Endometrium (tissue), 2 donors: Measurements from ENCODE around the gene ME3.

Source experiments
- FAIRE-seq: peaks from 2 replicates; lab custom pipeline; 2012; peaks lifted over from hg19 to GRCh38; lab: Jason Lieb, UNC
- donor health status: control.
- donor health status: control.

ME3 gene

DNA sequence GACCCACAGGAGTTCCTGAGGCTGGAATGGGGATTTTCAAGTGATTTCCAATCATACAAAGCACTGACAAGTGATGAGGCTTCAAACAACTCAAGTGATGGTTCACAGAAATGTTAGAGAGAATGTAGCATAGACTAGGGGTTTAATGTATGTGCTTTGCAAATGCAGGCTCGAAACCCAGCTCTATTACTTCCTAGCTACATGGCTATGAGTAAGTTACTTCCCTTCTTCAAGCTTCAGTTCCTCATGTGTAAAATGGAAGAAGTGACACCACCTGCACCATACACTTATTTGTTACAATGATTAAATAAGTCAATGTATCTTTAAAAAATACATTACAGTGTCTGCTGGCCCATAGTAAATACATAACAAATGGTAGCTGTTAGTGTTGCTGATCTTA is 158.0 kb downstream of the ME3 start:
- no peak for FAIRE-seq

DNA sequence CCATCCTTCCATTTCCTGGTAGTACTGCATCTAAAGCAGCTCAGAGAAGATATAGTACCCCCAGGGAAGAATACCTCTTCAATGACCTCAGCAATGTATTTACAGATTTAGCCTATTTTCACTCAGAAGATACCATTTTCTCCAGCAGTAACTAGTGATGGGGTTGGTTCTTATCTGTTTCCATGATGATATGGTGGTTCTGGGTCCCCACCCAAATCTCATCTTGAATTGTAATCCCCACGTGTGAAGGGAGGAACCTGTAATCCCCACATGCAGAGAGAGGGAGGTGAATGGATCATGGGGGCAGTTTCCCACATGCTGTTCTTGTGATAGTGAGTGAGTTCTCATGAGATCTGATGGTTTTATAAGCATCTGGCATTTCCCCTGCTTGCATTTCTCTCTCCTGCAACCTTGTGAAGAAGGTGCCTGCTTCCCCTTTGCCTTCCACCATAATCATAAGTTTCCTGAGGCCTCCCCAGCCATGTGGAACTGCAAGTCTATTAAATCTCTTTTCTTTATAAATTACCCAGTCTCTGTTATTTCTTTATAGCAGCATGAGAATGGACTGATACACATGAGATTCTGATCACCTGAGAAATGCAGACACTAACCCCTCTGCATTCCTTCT is 158.6 kb downstream of the ME3 start:
- no peak for FAIRE-seq

DNA sequence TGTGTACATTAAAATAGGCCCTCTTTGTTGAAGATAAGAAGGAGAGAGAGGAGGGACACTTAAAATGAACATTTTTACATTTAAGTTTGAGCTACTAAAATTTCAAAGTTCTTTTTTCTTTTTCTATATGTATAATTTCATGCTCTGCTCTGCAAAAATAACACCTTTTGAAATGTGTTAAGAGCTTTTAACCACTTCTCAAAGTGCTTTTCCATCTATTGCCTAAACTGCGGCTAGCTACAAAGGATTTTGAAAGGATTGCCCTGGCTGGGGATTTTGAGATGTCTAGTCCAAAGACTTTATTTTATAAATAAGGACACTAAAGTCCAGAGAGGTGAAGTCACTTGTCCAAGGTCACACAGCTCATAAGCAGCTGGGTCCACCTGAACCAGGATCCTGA is 159.3 kb downstream of the ME3 start:
- FAIRE-seq, result no peak

DNA sequence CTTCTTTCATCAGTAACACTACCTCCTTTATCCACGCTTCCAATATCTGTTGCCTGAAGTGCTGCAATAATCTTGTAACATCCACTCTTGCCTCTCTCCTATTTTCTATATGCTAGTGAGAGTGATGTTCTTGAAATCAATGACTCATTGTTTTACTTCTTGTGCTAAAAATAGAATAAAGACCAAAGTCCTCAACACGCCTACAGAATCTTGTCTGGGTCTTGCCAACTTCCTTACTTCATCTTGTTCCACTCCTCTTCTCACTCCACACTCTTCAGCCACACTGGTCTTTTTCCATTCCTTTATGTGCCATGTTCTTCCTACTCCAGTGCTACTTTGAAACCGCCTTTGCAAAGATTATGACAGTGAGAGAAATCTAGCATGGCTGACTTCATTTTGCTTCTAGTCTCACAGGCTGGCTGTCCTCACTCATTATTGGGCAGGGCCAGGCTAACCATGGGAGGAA is 161.3 kb downstream of the ME3 start:
- no peak for FAIRE-seq

DNA sequence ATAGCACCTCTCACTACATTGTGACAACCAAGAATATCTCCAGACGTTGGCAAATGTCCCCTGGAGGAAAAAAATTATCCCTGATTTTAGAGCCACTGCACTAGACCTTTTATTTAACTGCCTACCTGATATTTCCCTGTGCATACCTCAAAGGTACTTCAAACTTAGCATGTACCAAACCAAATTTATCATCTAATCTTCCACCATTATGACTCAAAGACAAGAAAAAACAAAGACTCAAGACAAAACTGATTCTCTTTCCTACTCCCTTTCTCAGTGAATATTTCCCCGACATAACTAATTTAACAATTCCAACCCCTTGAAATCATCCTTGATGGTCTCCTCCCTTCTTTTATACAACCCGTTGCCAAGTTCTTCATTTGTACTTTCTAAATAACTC is 161.7 kb downstream of the ME3 start:
- FAIRE-seq, result no peak

DNA sequence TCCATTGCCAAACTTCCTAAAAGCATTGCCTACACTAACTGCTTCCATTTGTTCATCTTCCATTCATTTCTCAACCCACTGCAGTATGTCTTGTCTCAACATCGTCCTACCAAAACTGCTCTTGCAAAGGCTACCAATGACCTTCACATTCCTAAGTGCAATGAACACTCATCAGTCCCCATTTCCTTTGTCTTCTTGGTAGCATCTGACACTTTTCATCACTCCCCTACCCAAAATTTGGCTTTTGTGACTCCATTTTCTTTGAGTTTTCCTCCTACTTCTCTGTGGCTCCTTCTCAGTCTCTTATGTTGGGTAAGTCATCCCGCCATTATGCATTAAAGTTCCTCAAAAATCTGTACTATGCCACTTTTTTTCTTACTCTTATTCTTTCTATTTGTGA is 162.3 kb downstream of the ME3 start:
- FAIRE-seq, result no peak

DNA sequence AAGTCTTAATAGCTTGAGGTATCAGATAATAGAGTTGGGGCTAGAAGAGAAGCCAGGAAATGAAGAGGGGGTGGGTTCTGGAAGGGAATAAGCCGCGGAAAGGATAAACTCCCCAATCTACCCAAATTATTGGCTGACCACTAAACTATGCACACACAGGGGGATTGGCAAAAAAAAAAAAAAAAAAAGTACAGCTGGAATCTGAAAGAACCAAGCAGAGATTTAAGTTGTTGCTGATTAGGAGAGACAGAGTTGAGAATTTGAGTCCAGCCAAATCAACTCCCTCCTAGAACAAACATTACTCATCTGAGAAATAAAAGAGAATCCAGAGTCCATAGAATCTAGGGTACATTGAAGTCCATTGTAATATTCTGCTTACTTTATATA is 162.8 kb downstream of the ME3 start:
- no peak for FAIRE-seq

DNA sequence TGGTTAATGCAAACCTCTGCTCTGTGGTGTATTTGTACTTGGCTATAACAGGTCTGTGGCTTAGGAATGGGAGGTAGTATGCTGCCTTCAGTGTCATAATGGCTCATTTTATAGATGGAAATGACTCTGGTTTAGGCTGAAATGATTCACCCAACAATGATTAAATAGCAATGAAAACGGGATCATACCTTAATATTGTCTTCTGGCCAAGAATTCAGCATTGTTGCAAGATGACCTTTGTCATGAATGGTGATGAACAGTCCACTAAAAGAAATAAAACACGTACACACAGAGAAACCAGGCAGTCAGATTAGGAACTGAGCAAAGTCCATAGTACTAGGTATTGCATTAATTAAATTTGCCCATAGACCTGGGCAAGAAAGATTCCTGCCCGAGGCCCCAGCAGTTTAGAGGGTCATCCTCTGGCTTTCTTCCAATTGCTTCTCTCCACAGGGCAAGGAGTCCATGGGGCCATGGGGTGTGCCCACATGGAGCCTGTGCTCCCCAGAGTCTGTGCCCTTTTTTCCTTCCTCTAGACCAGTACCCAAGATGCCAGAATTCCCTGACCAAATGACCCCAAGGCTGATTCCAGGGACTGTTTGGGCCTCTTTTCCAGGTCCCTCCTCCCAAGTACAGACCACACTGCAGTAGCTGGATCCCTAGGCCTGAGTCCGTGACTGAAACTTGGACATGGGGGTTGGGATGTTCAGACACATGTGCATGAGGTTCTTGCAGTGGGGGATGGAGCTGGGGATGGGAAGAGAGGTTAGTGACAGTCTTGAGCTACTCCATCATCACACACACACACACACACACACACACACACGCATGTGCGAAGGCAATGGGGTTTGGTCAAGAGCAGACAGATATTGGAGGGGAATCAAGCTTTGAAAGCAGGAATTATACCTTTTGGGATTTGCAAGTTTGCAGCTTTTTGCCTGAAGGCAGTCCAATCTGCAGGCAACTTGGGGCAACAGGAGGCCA is 163.5 kb downstream of the ME3 start:
- no peak for FAIRE-seq

DNA sequence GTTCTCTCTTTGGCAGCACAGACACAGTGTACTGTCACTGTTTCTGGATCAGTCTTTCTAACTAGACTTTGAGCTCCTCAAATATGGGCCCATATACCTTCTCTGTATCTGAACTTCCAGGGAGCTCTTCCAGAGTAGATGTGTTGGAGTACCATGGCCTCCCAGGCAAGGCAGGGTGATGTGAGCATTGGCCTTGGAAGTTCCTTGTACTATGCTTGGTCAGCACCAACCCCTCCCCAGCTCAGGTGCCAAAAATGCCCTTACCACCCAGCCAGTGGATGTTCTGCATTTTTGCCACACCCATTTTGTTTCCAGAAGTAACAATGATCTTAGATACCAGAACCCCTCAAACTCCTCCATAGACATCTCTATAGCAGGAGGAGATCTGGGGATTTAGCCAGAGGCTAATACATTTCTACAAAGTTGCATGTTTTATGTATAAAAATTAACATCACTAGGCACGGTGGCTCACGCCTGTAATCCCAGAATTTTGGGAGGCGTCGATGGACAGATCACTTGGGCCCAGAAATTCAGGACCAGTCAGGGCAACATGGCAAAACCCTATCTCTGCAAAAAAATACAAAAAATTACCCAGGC is 165.1 kb downstream of the ME3 start:
- FAIRE-seq, result no peak

DNA sequence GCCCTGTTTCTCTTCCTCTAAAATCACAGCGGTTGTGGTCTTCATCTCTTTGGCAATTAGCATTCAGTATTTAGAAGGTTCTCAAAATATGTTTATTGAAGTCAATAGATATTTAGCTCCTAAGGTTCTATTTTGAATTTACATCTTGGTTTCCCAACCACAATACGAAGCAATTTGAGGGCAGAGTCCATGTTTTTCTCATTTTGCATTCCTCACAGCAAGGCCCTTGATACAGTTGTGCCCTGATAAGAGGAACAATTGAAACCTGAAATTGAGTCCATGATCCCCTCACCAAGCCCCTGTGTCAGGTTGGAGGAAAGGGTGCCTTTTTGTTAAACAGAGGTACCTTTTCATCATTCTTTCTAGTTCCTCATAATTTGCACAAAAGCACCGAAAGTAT is 166.2 kb downstream of the ME3 start:
- FAIRE-seq, result no peak

DNA sequence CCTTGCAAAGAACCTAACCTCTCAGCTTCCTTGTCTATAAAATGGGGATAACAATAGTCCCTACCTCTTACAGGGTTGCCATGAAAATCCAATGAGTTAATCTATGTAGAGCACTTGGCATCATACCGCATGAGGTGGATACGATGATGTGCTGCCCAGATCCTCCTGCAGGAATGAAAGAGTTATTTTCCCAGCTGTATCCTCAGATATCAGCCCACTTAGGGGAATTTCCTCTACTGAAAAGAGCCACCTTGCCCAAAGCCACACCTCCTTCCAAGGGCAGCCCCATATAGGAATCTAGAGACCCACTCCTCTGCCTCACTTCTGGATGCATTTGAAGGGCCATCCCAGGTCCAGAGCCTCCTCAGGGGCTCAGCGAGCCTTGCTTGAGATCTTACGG is 169.3 kb downstream of the ME3 start:
- FAIRE-seq, result no peak

DNA sequence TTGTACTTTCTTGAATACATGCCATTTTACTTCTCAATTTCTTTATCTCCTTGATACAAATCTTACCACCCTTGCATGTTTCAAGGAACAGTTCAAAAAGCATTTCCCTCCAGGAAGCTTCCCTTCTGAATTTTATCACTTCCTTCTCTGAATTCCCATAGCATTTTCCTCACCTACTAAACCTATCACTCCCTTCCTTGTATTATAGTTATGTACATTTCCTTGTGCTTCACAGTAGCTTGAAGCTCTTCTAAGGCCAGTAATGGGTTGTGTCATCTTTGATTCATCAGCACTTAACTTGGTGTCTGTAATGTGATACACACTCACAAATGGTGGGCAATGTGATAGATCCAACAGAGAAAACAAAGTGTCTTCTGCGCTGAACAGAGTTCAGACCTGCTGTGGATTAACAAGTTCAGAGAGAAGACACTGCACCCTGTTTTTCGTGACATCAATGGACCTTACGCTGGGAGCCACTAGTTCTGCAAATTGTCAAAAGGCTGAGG is 170.2 kb downstream of the ME3 start:
- no peak for FAIRE-seq

DNA sequence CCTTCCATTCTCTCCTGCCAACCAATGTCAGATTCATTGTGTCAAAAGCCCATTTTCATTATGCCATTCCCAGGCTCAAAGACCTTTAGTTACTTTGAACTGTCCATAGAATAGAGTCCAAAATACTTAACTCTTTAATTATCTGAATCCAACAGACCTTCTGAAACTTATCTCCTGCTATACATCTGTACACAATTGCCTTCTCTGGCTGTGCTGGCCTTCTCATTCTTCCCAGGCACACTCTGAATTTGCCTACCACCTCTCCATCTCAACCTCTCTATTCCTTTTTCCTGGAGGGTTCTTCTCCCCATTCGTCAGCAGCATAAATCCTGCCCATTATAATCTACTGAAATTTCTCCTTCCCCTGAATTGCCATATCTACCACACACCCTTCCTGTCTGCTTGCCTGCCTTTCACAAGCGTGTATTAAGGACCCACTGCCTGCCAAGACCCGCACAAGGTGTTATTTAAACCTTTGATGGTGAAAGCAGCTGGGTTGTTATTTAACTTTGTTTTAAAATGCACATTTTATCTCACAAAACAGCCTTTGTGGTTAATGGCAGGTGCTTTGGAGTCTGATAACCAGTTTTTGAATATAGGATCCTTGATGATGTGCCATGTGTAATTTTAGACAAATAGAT is 171.8 kb downstream of the ME3 start:
- no peak for FAIRE-seq

DNA sequence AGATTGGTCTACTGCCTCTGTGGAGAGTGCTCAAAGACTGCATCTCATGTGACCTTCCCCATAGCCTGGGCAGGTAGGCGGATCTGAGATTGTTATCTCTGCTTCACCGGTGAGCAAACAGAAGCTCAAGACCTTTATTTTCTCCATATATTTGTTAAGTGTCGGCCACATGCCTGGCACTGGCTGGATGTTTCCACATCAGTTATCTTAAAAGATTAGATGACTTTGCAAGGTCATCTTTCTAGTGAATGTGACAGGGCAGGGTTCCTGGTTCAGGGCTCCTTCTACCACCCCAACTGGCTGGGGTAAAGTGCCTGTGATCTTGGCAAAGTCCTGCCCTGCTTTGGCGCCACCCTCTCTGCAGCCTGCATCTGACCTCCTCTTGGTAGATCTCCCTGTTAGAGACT is 172.7 kb downstream of the ME3 start:
- FAIRE-seq, result no peak

DNA sequence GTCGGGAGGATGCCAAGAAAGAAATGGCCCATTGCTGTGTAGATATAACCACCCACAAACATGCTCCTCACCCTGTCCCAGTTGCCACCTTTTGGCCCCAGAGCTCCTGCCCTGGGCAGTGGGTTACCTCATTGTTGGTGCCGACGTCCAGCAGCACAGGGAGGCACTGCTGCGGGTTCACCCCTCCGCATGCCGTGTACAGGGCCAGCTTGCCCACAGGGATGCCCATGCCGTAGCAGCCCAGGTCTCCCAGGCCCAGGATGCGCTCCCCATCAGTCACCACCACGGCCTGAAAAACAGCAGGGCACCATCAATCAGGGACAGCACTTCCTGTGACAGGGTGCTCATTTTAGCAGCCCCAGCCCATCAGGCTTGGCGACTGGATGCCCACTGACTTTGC is 174.6 kb downstream of the ME3 start:
- FAIRE-seq, result no peak

DNA sequence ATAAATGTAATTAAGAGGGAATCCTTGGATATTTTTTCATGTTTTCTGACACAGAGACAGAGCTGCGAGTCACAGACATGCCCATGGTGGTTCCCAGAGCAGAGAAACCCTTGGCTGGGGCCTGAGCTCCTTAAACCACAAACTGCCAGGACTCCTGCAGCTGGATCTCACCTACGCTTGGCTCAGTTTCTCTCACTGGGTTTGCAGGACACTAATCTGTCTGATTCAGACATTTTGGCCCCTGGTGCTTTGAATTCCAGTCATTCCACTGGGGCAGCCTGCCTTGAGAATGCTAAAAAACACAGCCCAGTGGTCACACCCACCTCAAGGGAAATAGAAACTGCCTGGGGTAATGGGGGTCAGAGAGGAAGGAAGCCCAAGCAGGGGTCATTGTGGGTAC is 175.1 kb downstream of the ME3 start:
- FAIRE-seq, result no peak

DNA sequence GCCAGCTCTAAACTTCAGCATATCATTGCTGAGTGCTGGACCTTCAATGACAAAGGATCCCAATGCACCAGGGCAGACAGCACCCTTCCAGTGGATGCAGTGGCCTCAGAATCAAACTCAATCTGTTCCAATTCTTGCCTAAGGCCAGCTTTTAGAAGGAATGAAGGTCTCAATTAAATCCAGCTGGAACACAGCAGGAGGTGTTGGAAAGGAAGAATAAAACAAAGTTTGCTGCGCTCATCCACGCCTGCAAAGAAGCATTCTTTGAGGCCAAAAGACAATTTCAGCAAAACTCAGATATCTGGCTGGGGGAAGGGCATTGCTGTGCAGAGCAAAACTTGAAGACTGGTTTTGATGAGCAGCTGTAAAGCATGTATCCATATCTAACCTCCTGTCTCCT is 177.1 kb downstream of the ME3 start:
- FAIRE-seq, result no peak

DNA sequence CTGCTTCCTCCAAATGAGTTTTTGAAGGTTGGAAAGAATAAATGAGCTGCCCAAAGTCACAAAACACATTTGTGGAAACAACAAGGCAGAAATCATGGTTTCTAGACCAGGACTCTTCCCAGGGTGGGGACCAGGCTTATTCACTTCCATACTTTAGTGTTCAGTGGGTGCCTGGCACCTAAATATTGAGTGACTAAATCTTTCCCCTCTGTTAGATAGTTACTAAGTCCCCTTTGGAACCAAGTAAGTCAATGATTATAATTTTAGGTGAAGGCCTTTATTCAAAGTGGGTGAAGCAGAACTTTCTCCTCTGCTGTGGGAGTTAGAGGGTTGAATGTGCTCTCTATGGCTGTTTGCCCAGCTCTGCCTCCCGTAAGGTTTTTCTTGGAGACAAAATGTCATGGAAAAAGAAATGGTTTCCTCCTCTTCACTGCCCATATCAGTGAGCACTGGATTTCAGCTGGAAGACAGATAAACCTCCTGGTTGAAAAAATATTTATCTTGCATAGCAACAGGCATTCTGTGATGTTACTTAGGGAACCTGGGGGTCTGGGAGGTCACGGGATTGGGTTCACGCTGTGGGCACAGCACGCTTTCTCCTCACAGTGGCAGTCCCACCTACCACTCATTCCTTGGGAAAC is 179.9 kb downstream of the ME3 start:
- FAIRE-seq, result no peak

DNA sequence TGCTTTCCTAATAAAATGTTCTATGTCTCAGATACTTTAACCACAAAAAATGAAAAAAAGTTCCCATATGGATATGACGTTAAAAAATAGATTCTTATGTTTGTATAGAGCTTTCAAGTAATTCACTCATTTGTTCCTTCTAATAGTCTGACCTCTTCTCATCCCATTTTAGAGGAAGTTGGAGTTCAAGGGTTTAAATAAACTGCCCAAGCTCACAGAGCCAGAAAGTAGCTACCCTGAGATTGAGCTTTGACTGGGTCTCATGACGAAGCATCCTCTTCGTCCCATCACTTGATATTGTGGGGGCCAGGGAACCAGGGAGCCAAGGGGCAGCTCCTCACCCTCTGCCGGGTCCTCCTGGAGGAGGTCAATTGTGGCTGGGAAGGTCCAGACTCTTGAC is 181.4 kb downstream of the ME3 start:
- no peak for FAIRE-seq

DNA sequence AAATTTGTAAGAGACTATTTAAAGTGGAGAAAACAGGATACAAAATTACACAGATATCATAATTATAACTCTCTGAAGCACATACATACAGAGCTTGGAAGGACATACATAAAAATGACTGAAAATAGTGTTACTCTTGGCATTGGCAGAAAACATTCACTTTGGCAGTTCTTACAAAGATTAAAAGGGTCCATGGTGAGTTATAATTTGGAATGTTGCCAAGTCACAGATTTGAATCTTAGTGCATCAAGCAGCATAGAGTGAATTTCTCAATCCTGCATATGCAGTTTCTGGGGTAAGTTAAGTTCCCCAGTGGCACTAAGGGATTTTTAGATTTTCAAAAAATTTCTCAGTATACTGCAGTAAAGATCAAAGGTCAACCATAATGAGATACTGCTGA is 181.8 kb downstream of the ME3 start:
- no peak for FAIRE-seq

DNA sequence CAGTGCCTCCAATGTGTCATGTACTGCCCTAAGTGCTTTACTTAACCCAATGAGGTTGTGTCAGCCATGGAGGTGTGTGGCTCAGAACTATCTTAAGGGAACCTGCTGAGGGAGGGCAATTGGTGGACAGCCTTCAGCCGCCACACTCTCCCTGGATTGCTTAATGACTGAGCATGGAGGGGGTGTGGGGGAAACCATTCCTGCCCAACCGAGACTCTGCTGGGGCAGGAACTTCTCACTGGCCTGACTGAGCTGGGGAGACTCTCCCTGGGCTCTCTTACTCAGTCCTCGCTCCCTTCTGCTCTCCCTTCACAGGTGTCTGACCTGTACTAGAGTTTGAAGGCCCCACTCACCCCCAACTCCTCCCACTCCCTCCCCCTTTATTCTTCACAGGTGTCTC is 183.0 kb downstream of the ME3 start:
- no peak for FAIRE-seq

DNA sequence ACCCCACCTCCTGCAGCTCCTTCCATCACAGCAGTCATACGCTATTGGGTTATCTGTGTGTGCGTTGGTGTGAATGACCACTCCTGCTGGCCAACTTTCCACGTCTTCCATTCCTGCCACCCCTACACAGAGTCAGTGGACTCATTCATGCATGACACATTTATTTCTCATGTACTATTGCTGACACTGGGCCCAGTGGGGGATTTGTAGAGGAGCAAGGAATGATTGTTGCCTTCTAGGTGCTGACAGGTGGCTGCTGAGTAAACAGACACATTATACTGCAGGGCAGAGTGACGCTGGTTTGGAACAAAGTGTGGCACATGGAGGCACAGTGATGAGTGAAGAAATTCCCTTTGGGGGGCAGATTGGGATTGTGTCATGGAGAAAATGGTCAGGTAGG is 183.9 kb downstream of the ME3 start:
- no peak for FAIRE-seq
